Activated CD4-positive, alpha-beta memory T cell treated with anti-CD3 and anti-CD28 coated beads, Interleukin-2, amount 10 ng/mL, durations not matched to agents 7 days and 5 days (primary cell): ENCODE results near the gene LAG3. TPM values are rescaled to one million over a fixed set of nuclear protein-coding genes. Genes with fewer than 3 reads are reported as not detected.

Source experiments
- total RNA-seq, 2 experiments: library from RNA; stranded (reverse); gene quantifications; one replicate each; pipeline ENCODE4 v1.2.3, GENCODE V29; 2021

Gene LAG3
- total RNA-seq, 2 experiments from 2014 or later: 91.9 TPM

Other genes with a start within 250 kb of the LAG3 start
- gene GAPDH, start 238.0 kb upstream of the LAG3 start, total RNA-seq: 1,000 to 10,000 TPM; 5,691 to 5,753 TPM
- gene IFFO1, start 216.5 kb upstream of the LAG3 start, total RNA-seq: 10 to 100 TPM; 23.1 to 23.6 TPM
- gene NOP2, start 204.2 kb upstream of the LAG3 start, total RNA-seq: 10 to 100 TPM; 46.5 to 50.9 TPM
- 100 to 1,000 TPM; 223 to 234 TPM for gene CHD4, start 165.1 kb upstream of the LAG3 start, total RNA-seq
- 1 to 10 TPM; 7.8 to 8.0 TPM for gene LPAR5, start 136.6 kb upstream of the LAG3 start, total RNA-seq
- 1 to 10 TPM; 1.8 TPM for gene ACRBP, start 125.1 kb upstream of the LAG3 start, total RNA-seq
- 10 to 100 TPM; 32.2 to 33.8 TPM for gene ING4, start 109.4 kb upstream of the LAG3 start, total RNA-seq
- 10 to 100 TPM; 69.5 to 78.1 TPM for gene ZNF384, start 83.1 kb upstream of the LAG3 start, total RNA-seq
- not detected for gene PIANP, start 71.7 kb upstream of the LAG3 start, total RNA-seq
- gene COPS7A, start 48.5 kb upstream of the LAG3 start, total RNA-seq: 10 to 100 TPM; 28.4 to 29.0 TPM
- gene MLF2, start 19.4 kb upstream of the LAG3 start, total RNA-seq: 100 to 1,000 TPM; 101 to 108 TPM
- 10 to 100 TPM; 47.0 to 49.6 TPM for gene PTMS, start 6.2 kb upstream of the LAG3 start, total RNA-seq
- 100 to 1,000 TPM; 324 to 327 TPM for gene CD4, start 17.0 kb downstream of the LAG3 start, total RNA-seq
- not detected for gene GPR162, start 49.3 kb downstream of the LAG3 start, total RNA-seq
- under 1 TPM; 0.18 to 0.68 TPM for gene P3H3, start 55.9 kb downstream of the LAG3 start, total RNA-seq
- not detected for gene GNB3, start 68.4 kb downstream of the LAG3 start, total RNA-seq
- gene CDCA3, start 78.8 kb downstream of the LAG3 start, total RNA-seq: 100 to 1,000 TPM in 1 of 2 experiments, 10 to 100 TPM in 1; 96.5 to 101 TPM
- gene USP5, start 79.6 kb downstream of the LAG3 start, total RNA-seq: 100 to 1,000 TPM in 1 of 2 experiments, 10 to 100 TPM in 1; 91.4 to 109 TPM
- gene TPI1, start 95.0 kb downstream of the LAG3 start, total RNA-seq: 1,000 to 10,000 TPM; 1,228 to 1,253 TPM
- gene SPSB2, start 100.8 kb downstream of the LAG3 start, total RNA-seq: 10 to 100 TPM; 11.1 to 11.2 TPM
- 1 to 10 TPM; 5.7 to 6.1 TPM for gene LRRC23, start 132.3 kb downstream of the LAG3 start, total RNA-seq
- 100 to 1,000 TPM; 206 to 207 TPM for gene ENO2, start 142.1 kb downstream of the LAG3 start, total RNA-seq
- gene ATN1, start 155.4 kb downstream of the LAG3 start, total RNA-seq: 10 to 100 TPM; 33.9 to 34.6 TPM
- gene RNU7-1, start 171.3 kb downstream of the LAG3 start, total RNA-seq: not detected
- gene C12orf57, start 171.5 kb downstream of the LAG3 start, total RNA-seq: 100 to 1,000 TPM; 141 TPM
- gene PTPN6, start 178.8 kb downstream of the LAG3 start, total RNA-seq: 100 to 1,000 TPM; 295 to 299 TPM
- gene PHB2, start 198.1 kb downstream of the LAG3 start, total RNA-seq: 100 to 1,000 TPM; 194 to 196 TPM
- 10 to 100 TPM; 39.4 to 50.2 TPM for gene EMG1, start 198.4 kb downstream of the LAG3 start, total RNA-seq
- gene LPCAT3, start 246.0 kb downstream of the LAG3 start, total RNA-seq: 10 to 100 TPM; 34.6 to 37.0 TPM